H7 (cell line): ENCODE measurements around the gene ASTL. TPM values are rescaled to one million over a fixed set of nuclear protein-coding genes. Genes with fewer than 3 reads are reported as not detected.

Source experiments
- DNase-seq: peaks from one replicate; pipeline ENCODE4 v3.0.0; 2012
- H3K27me3 ChIP-seq: 2 replicates; pipeline ENCODE4 v1.6.0; 2011; ENCODE audit warnings: mild to moderate bottlenecking, low read length; ENCODE audit not compliant: control insufficient read depth, insufficient read depth
- H3K36me3 ChIP-seq: replicated peaks from 2 replicates; pipeline ENCODE4 v1.5.1; 2011; ENCODE audit warnings: low read length; ENCODE audit not compliant: control insufficient read depth, insufficient read depth
- H3K4me3 ChIP-seq: 2 replicates; pipeline ENCODE4 v1.5.1; 2011; ENCODE audit warnings: low read depth, mild to moderate bottlenecking, control low read depth, low read length, moderate library complexity; ENCODE audit not compliant: insufficient read depth
- total RNA-seq: library from RNA; depleted of rRNA; stranded (reverse); fragments of >200 nt; shearing (Covaris generic); gene quantifications from 2 replicates; pipeline ENCODE4 v1.2.3, GENCODE V29; 2014

ASTL gene
- total RNA-seq, 1 experiment from 2014 or later, result not detected

- no peaks in the 10 kb centered on the region; the same call in 1 of the 2 replicates for H3K27me3 ChIP-seq
- H3K36me3 ChIP-seq, result no peaks in the 10 kb centered on the region
- no peak overlapping the region for H3K4me3 ChIP-seq
- DNase-seq, result peak; percentile 51
Observed at GRCh38 chr2:96153991-96154431, 15.7 kb upstream of the ASTL start.

DNA sequence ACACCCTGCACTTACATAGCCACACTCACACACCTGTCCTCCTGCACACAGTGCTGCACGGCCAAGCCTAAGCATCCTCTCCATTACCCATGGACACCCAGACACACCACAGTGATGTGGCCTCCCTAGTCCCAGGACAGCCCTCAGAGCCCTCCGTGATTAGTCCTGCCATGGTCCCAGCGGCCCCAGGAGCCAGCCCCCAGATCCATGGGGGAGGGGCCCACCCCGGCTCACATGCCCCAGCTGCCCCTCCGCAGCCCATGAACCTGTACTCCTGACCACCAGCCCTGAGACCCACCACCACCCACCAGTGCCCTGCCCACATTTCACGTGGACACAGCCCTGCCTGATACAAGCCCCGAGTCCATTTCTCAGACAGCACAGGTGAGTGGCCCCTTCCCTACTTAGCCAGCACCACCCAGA is 15.0 kb upstream of the ASTL start:
- peak; percentile 49 for DNase-seq
- Histone ChIP-seq H3K4me3 (no peak overlapping the region), H3K27me3 (no peaks in the 10 kb centered on the region; the same call in 1 of the 2 replicates), H3K36me3 (no peaks in the 10 kb centered on the region)

GRCh38 chr2:96152304-96153161 is 14.2 kb upstream of the ASTL start:
- no peaks in the 10 kb centered on the region; the same call in 1 of the 2 replicates for H3K27me3 ChIP-seq
- H3K36me3 ChIP-seq, result no peaks in the 10 kb centered on the region
- H3K4me3 ChIP-seq, result no peak overlapping the region
- DNase-seq, result peak; percentile 83

DNA sequence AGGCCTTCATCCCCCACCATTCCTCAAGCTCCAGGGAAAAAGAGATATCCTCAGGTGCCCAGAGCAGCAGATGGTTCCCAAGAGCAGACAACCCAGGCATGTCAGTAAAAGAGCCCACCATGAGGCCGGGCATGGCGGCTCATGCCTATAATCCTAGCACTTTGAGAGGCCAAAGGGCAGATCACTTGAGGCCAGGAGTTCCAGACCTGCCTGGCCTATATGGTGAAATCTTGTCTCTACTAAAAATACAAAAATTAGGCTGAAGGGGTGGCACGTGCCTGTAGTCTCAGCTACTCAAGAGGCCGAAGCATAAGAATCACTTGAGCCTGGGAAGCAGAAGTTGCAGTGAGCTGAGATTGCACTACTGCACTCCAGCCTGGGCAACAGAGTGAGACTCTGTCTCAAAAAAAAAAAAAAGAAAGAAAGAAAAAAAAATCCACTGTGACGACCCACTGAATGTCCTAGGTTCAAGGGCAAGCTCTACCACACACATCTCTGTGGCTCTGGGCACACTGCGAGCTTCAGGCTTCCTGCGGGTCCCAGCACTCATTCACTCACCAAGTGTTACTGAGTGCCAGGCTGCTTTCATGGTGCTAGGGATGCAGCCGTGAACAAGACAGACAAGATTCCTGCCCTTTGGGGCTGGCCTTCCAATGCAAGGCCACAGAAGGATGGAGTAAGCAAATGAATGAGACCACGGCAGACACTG is 13.4 kb upstream of the ASTL start:
- no peaks in the 10 kb centered on the region for H3K36me3 ChIP-seq
- H3K4me3 ChIP-seq, result no peak overlapping the region
- peaks cover 3% of the 10 kb centered on the region; the same call in 1 of the 2 replicates for H3K27me3 ChIP-seq
- no peak for DNase-seq

DNA sequence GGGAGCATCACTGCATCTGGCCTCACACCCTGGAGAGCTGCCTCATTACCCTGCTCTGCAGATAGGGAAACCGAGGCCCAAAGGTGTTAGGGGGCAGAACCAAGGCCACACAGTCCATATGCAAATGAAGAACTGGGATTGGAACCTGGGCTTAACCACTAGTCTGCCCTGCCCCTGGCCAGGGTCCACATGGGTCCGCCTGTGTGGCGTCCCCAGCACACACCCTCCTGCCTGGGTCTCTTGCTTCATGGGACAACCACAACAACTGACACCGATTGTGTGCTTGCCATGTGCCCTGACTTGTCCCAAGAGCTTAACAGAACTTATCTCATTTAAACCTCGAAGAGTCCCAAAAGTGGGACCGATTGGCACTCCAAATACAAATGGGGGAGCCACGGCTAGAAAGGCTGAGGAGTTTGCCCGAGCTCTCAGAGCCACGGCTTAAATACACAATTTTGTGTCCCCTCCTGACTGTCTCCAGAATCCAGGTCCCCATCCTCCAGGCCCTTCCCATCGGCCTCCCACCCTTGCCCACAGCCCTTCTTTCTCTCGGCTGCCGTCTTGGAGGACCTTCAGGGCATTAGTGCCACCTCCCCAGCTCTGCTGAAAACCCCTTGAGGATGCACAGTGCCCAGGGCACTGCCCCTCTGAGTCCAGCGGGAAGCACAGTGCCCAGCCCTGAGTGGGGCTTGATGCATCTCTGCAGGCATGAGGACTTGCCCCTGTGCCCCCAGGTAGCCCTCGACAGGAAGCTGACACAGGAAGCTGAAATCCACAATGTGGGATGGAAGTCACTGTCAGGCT is 12.7 kb upstream of the ASTL start:
- Histone ChIP-seq H3K27me3 (peaks cover 8% of the 10 kb centered on the region), H3K4me3 (no peak overlapping the region)

DNA sequence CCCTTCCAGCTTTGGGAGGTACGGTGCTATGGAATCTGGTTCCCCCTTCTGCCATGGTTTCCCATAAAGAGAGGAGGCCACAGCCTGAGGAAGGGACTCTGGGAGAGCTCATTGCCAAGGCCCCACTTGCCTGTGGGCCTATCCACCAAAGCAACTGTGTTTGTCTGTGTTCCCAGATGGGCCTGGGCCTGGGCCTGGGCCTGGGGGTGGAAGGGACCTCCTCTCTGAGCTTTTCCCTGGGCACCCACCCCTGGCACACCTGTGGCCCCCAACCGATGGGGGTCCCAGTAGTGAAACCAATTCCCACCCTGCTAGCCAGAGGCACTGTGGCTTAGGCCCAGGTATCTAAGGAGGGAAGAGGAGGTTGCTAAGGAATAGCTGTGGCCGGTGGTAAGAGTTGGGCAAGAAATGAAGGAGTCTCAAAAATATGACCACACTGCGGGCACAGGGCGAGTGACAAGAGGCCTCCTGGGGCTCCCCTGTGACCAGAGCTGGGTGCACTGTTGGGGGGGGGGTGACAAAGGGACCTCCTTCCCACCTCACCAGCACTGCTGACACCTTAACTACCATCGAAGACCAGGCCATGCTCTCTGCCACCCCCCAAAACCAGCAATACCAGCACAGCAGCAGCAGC is 11.8 kb upstream of the ASTL start:
- peak; percentile 17 for DNase-seq
- H3K4me3 ChIP-seq, result no peak overlapping the region
- H3K36me3 ChIP-seq, result no peaks in the 10 kb centered on the region
- peaks cover 17% of the 10 kb centered on the region for H3K27me3 ChIP-seq

More for the DNA sequence above, 12.7 kb upstream of the ASTL start:
- no peaks in the 10 kb centered on the region for H3K36me3 ChIP-seq
- DNase-seq, result peak; percentile 15

DNA sequence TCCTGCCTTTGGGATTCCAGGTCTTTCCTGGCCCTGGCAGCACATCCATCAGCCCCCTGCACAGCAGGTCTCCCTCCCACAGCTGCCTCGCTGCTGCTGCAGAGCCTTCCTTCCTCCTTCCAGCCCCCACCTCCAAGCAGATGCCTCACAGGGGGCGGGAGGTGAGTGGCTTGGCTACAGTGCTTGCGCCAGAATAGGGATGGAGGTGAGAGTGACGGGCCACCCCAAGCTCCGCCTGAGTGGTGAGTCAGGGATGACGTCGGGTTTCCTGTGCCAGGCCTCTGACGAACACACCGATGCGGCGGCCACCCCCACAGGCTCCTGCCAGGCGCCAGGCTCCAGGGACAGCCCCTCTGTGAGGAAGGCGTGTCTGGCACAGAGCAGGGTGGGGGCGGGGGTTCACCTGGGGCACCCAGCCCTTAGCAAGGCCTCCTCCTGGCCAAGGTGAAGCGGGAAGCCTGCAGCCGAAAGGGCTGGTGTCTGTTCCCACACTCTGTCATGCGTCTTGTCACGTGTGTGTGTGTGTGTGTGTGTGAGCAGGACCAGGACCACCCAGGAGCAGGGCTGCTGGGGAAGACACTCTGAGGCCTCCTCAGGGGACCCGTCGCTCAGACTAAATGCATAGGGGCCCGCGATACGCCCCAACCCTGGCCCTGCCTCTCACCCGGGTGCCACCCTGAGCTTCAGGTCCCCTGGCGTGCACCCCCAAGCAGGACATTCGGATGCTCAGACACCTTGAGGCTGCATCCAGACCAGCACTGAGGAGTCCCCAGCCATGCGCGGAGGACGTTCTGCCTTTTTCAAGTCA is 10.3 kb upstream of the ASTL start:
- peaks cover 27% of the 10 kb centered on the region for H3K27me3 ChIP-seq
- peak overlapping the region; percentile 2; the same call in 1 of the 2 replicates for H3K4me3 ChIP-seq
- no peaks in the 10 kb centered on the region for H3K36me3 ChIP-seq
- peak; percentile 93 for DNase-seq

DNA sequence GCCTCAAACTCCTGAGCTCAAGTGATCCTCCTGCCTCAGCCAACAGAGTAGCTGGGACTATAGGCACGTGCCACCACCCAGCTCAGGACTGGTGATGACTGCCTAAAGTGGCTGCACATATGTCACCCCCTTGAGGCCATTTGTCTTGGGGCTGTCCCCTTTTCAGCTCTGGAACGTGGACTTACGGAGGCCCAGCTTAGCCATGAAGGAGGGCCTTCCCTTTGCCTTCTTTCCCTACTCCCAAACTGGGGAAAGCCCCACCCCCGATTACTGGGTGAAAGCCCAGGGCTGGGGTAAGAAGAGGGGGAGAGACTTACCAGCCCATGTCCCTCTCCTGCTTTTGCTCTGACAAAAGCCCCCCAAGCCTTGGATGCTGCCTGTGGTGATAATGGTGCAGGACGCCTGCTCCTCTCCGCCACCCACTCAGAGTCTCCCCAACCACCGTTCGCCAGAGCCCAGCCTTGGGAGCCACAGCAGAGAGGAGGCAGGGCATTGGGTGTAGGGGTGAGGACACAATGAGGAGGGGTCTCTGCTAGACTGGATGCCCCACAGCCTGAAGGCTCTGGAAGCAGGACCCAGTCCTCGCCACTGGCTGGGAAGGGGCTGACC is 9.4 kb upstream of the ASTL start:
- DNase-seq, result peak; percentile 51
- Histone ChIP-seq H3K27me3 (peaks cover 27% of the 10 kb centered on the region), H3K36me3 (no peaks in the 10 kb centered on the region), H3K4me3 (no peak overlapping the region)

DNA sequence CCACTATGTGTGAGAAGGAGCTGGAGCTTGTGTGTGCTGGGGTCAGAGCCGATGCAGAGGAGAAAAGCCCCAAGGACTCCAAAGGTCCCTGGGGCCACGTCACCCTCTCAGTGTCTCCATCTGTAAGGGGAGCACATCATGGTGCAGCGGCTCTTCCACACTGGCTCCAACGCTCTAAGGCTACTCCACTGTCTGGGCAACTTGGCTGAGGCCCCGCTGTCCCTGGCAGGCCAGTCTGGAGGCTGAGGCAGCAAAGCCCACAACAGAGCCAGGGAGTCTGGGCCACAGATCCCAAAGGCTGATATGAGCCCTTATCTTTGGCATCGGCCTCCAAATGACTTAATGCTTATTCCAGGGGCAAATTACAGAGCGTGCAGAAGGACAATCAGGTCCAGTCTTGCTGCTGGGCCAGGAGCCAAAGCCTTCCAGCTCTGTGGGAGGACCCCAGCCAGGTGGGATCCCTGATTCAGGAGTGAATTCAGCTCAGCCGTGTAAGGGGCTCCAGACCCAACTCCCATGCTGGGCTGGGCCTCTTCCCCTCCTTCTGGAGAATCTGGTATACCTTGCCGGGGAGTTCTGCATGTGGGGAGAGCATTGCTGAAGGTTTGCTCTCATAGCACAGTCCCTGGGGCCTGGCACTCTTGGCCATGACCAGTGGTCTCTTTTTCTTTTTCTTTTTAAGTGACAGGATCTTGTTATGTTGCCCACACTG is 8.7 kb upstream of the ASTL start:
- Histone ChIP-seq H3K36me3 (no peaks in the 10 kb centered on the region), H3K4me3 (no peak overlapping the region), H3K27me3 (peaks cover 27% of the 10 kb centered on the region)
- peak; percentile 39 for DNase-seq

DNA sequence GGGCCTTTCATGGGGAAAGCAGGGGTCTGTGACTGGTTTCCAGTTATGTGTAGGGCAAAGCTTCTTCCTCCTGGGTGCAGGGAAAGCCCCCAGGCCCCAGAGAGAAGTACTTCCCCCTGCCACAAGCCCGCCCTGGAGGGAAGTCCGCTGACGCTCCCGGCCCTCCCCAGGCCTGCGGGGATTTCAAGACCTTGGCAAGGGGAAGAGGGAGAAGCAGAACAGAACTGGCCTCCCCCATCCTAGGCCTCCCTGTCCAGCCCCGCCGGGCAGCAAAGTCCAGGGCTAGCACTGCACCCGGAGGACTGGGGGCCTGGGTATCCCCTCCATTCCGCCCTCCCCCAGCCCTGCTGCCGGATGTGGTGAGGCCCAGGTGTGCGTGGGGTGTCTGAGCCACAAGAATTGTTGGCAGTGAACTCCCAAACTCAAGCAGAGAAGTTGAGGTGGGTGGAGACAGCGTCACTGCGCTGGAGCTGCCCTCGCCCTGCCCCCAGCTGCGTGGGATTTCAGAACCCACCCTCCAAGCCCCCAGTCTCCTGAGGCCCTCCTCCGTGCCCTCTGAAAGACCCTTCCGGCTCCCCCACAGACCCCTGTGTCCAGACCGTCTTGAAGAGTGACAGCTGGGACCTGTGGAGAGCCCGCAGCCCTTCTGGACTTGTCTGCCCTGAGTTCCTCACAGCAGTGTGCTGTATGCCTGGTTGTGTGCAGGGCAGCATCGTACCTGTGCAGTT is 8.0 kb upstream of the ASTL start:
- DNase-seq, result peak; percentile 78
- H3K27me3 ChIP-seq, result peaks cover 27% of the 10 kb centered on the region
- H3K4me3 ChIP-seq, result no peak overlapping the region
- no peaks in the 10 kb centered on the region for H3K36me3 ChIP-seq

- no peak for DNase-seq
- Histone ChIP-seq H3K36me3 (no peaks in the 10 kb centered on the region), H3K4me3 (no peak overlapping the region), H3K27me3 (peaks cover 27% of the 10 kb centered on the region)
Observed at GRCh38 chr2:96145848-96146152, 7.5 kb upstream of the ASTL start.
